ENCODE results near the gene TBX20.

DNA sequence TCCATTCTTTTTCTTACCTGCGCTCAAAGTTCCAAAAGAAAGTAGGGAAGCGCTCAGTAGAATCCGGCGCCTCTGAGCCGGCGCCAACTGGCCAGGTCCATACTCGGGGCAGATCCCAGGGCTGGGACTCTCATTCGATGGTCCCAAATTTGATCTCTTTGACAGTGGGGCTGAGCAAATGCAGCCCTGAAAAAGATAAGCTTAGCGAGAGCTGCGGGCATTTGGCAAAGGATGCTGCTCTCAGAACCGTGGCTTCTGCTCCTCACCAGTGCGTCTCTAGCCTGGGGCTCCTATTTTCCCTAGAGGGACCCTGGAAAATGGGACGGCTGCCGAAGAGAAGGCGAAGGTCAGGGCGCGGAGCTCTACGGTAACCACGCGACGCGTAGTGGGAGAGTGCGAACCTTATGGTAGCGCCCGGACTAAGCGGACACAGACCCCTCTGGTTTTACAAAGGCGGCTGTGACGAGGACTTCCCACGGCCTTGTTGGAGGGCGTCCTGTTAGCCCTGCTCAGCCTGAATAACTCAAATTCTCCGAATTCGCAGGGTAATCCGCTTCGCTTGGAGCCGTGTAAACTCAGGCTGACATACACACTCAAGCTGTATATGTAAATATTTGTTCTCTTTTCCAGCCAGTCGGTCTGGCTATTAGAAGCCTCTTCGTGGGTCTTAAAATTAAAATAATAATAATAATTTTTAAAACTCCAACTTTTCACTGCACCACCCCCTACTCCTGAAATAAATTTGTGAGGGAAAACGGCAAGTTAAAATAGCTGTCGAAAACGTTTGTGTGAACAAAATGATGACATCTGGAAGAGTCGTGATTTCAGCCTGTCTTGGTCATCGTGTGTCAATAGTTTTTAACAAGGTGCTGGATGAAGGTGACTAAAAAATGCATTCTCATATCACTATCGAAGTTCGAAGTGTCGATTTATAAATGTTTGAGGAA is 869 bp upstream of the TBX20 start:
- TF ChIP-seq CTCF (conservative IDR thresholded peaks at IDR 0.05): no peak
- no peak for TF ChIP-seq ZFX (IDR thresholded peaks at IDR 0.05)
